HG03196 (cell line): ENCODE results near the gene TIAM2.

Experiments used
- ATAC-seq: cut with Tn5 transposase; IDR thresholded peaks from one replicate; pipeline ENCODE4 v1.9.1; 2021; ENCODE audit not compliant: unreplicated experiment

Gene TIAM2

GRCh38 chr6:155023717-155024116, 28.6 kb downstream of the TIAM2 start:
- ATAC-seq: no peak

- no peak for ATAC-seq
Observed at GRCh38 chr6:155024391-155025027, 29.4 kb downstream of the TIAM2 start.

- no peak for ATAC-seq
Observed at GRCh38 chr6:155026022-155026705, 31.0 kb downstream of the TIAM2 start.

- ATAC-seq: no peak
Observed at GRCh38 chr6:155026706-155027045, 31.6 kb downstream of the TIAM2 start.

- no peak for ATAC-seq
Observed at GRCh38 chr6:155030148-155030720, 35.1 kb downstream of the TIAM2 start.

GRCh38 chr6:155031091-155031490, 36.0 kb downstream of the TIAM2 start:
- no peak for ATAC-seq

GRCh38 chr6:155033021-155033791, 38.1 kb downstream of the TIAM2 start:
- ATAC-seq: no peak

GRCh38 chr6:155036907-155037306, 41.8 kb downstream of the TIAM2 start:
- no peak for ATAC-seq

GRCh38 chr6:155038104-155038503, 43.0 kb downstream of the TIAM2 start:
- ATAC-seq: no peak

- ATAC-seq: no peak
Observed at GRCh38 chr6:155038527-155038926, 43.4 kb downstream of the TIAM2 start.

- no peak for ATAC-seq
Observed at GRCh38 chr6:155039618-155040017, 44.5 kb downstream of the TIAM2 start.

GRCh38 chr6:155040154-155040553, 45.0 kb downstream of the TIAM2 start:
- no peak for ATAC-seq

- ATAC-seq: no peak
Observed at GRCh38 chr6:155040901-155041650, 46.0 kb downstream of the TIAM2 start.

GRCh38 chr6:155041741-155042279, 46.7 kb downstream of the TIAM2 start:
- ATAC-seq: no peak

- ATAC-seq: no peak
Observed at GRCh38 chr6:155042983-155043382, 47.9 kb downstream of the TIAM2 start.

- ATAC-seq: no peak
Observed at GRCh38 chr6:155045561-155046404, 50.7 kb downstream of the TIAM2 start.

GRCh38 chr6:155047523-155047922, 52.4 kb downstream of the TIAM2 start:
- ATAC-seq: no peak

GRCh38 chr6:155050311-155050710, 55.2 kb downstream of the TIAM2 start:
- peak; percentile 87 for ATAC-seq

GRCh38 chr6:155054491-155055250, 59.6 kb downstream of the TIAM2 start:
- no peak for ATAC-seq
